Pancreas (tissue), 10 donors: ENCODE measurements around the gene ZNF765. TPM values are rescaled to one million over a fixed set of nuclear protein-coding genes. Genes with fewer than 3 reads are reported as not detected.
"Not testable (repeated sequence)": the region's sequence is repeated elsewhere in the genome, so short reads cannot be mapped to it uniquely, and the experiment has no call there.

Experiments
- ATAC-seq, 4 donors: fragments of 200-7000 bp; cut with Tn5 transposase; one replicate each; pipeline versions ENCODE4 v1.8.0 to v1.9.1; 2020; ENCODE audit warnings: mild to moderate bottlenecking in 4 of 4, moderate library complexity in 4 of 4
- DNase-seq, 6 donors: peaks; one replicate each; pipeline ENCODE4 v3.0.0-alpha.2; 2020
- FAIRE-seq: peaks from 2 replicates; lab custom pipeline; 2012; peaks lifted over from hg19 to GRCh38; lab: Jason Lieb, UNC
- H3K27ac ChIP-seq, 4 donors: fragments of 200-600 bp; sonication (generic); 1 replicate in 3 of 4; 2 replicates in 1 of 4; pipeline versions ENCODE4 v1.5.0 to v1.8.0; 2020
- H3K27me3 ChIP-seq, 4 donors: fragments of 200-600 bp; one replicate each; pipeline ENCODE4 v1.8.0; 2021
- H3K36me3 ChIP-seq, 3 donors: fragments of 200-600 bp; sonication (generic) in 1 of 3; one replicate each; pipeline versions ENCODE4 v1.5.0 to v1.8.0; 2020 to 2021
- H3K4me1 ChIP-seq, 3 donors: fragments of 200-600 bp; one replicate each; pipeline ENCODE4 v1.8.0; 2021
- H3K4me3 ChIP-seq, 4 donors: fragments of 200-600 bp; sonication (generic) in 2 of 4; one replicate each; pipeline versions ENCODE4 v1.5.0 to v1.8.0; 2020 to 2021
- H3K9me3 ChIP-seq, 4 donors: fragments of 200-600 bp; one replicate each; pipeline ENCODE4 v1.8.0; 2021
- CTCF ChIP-seq, 4 donors: fragments of 200-600 bp; sonication (generic) in 3 of 4; IDR thresholded peaks; one replicate each; pipeline versions ENCODE4 v1.5.0 to v1.8.0; 2021; ENCODE audit warnings: antibody characterized with exemption in 4 of 4
- WGBS, 2 donors: extraction: QIAGEN DNeasy Blood & Tissue Kit; methylation state at CpG; one replicate each; pipeline ENCODE4 v1.1.7; 2013; 5-methylcytosine and 5-hydroxymethylcytosine counted together
- intact Hi-C, 3 donors: fragments of 100-400 bp; cut with DNase I; formaldehyde crosslinking; loops; one replicate each; pipeline versions ENCODE4 v1.11.1 to v1.14.2; 2022
- polyA plus RNA-seq, 2 donors: library from polyadenylated mRNA; stranded (reverse); fragments of 200-250 nt; gene quantifications; one replicate each; pipeline ENCODE4 v1.2.3, GENCODE V29; 2013
- total RNA-seq, 6 donors: library from RNA; stranded (reverse); fragmentation: NEBNext Ultra II Directional in 4 of 6; extraction: Animal tissue kit (Norgen Biotek cat#: 25700) in 4 of 6; gene quantifications; one replicate each; pipeline versions ENCODE4 v1.2.1 to v1.2.4, GENCODE V29; 2021 to 2023
- donor health status: healthy with polysubstance abuse.
- donor health status: DM: no; HTN: no; CAD: no; lungs with moderate emphysema.
- donor health status: DM: no; HTN: no; CAD: no.
- donor health status: control.
- donor health status: control.
- donor health status: Bipolar disorder and iron deficiency.
- donor health status: DM: yes; HTN: yes; CAD: no.
- donor health status: DM: no; HTN: no; CAD: no.
- donor health status: DM: no; HTN: no; CAD: no.
- donor health status: DM: yes; HTN: yes; CAD: no.

Gene ZNF765
- total and polyA plus RNA-seq, 8 donors, result 3.5 to 10.1 (median 5.6) TPM

DNA sequence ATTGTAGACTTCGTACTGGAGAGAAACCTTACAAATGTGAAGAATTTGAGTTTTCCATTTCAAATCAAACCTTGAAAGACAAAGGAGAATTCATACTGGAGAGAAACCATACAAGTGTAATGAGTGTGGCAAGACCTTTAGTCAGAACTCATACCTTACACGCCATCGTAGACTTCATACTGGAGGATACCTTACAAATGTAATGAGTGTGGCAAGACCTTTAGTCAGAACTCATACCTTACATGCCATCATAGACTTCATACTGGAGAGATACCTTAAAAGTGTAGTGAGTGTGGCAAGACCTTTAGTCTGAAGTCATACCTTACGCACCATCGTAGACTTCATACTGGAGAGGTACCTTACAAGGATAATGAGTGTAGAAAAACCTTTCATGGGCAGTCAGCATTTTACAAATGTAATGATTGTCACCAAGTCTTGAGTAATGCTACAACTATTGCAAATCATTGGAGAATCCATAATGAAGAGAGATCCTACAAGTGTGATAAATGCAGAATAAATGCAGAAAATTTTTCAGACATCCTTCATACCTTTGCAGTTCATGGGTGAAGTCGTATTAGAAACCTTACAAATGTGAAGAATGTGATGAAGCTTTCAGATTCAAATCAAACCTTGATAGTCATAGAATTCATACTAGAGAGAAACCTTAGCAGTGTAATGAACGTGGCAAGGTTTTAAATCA lies 14.7 kb downstream of the ZNF765 start:
- Histone ChIP-seq H3K36me3 (peaks cover 3 to 28% (median 14%) of the 10 kb centered on the region in 3 donors), H3K27ac (no peak overlapping the region), H3K27me3 (no peaks in the 10 kb centered on the region), H3K4me3 (no peak overlapping the region), H3K9me3 (peaks cover 0 to 10% (median 3%) of the 10 kb centered on the region in 4 donors), H3K4me1 (no peaks in the 10 kb centered on the region)
- ATAC-seq (no peak), DNase-seq (no peak), FAIRE-seq (no peak)
- intact Hi-C loops, result no loop called here
- no peak for TF ChIP-seq CTCF (IDR thresholded peaks at IDR 0.05)
- WGBS, 2 donors, result 90 to 92% methylated on average over 7 of the region's 7 CpGs

DNA sequence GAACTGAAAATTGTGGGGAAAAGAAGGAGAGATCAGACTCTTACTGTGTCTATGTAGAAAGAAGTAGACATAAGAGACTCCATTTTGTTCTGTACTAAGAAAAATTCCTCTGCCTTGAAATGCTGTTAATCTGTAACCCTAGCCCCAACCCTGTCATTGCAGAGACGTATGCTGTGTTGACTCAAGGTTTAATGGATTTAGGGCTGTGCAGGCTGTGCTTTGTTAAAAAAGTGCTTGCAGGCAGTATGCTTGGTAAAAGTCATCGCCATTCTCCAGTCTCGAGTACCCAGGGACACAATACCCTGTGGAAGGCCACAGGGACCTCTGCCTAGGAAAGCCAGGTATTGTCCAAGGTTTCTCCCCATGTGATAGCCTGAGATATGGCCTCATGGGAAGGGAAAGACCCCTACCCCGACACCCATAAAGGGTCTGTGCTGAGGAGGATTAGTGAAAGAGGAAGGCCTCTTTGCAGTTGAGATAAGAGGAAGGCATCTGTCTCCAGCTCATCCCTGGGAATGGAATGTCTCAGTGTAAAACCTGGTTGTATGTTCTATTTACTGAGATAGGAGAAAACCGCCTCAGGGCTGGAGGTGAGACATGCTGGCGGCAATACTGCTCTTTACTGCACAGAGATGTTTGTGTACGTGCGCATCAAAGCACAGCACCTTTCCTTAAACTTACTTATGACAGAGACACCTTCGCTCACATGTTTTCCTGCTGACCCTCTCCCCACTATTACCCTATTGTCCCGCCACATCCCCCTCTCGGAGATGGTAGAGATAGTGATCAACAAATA lies 25.8 kb downstream of the ZNF765 start:
- not testable (repeated sequence) for H3K27ac ChIP-seq, FAIRE-seq, ATAC-seq, H3K27me3 ChIP-seq, H3K4me1 ChIP-seq, H3K4me3 ChIP-seq, DNase-seq, H3K36me3 ChIP-seq, H3K9me3 ChIP-seq
- 59 to 62% methylated on average over 11 of the region's 11 CpGs for WGBS, 2 donors
- intact Hi-C loops, result loop anchor here in 1 of 3 donors (10.0 kb wide), 1 partner anchor 324 kb away; no protein-coding TSS in a partner anchor

DNA sequence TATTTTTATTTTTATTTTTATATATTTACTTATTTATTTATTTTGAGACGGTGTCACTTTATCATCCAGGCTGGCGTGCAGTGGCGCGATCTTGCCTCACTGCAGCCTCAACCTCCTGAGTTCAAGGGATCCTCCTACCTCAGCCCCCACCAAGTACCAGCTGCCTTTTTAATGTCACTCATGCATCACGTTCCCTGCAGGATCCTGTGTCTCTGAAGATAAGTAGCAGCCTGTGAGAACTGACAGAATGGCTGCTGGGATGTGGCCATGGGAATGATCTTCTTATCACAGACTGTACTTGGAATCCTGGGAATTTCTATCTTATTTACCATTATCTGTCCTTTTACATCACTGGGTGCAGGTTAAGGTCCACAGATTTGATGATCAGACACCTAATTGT lies 27.6 kb downstream of the ZNF765 start:
- Histone ChIP-seq H3K27me3 (no peaks in the 10 kb centered on the region), H3K27ac (no peak overlapping the region), H3K9me3 (no peaks in the 10 kb centered on the region), H3K4me3 (no peak overlapping the region), H3K4me1 (no peaks in the 10 kb centered on the region), H3K36me3 (no peaks in the 10 kb centered on the region)
- intact Hi-C loops, result loop anchor here in 1 of 3 donors (10.0 kb wide), 1 partner anchor 322 kb away; no protein-coding TSS in a partner anchor
- ATAC-seq (no peak), FAIRE-seq (no peak), DNase-seq (no peak)
- 75 to 82% methylated on average over 5 of the region's 5 CpGs for WGBS, 2 donors
- no peak for TF ChIP-seq CTCF (IDR thresholded peaks at IDR 0.05)

DNA sequence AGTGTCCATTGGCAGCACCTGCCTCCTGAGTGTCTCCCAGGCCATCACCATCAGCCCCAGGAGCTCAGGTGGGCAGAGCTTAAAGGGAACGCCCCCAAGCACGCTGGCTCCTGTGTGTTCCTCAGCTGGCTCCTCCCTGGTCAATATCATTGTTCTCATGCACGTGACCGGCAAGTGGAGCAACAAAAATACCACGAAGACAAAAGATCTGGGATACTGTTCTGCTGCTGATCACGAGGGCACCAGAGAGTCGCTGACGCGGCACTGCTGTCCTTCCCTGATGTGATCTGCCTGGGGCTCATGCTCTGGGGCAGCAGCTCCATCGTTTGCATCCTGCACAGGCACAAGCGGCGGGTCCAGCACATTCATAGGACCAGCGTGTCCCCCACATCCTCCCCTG lies 28.1 kb downstream of the ZNF765 start:
- DNase-seq, H3K36me3 ChIP-seq, H3K27me3 ChIP-seq, FAIRE-seq, H3K4me3 ChIP-seq, H3K9me3 ChIP-seq, H3K4me1 ChIP-seq, H3K27ac ChIP-seq: not testable (repeated sequence)
- peak in 2 of 4 donors; percentile 22 to 31 for ATAC-seq
- intact Hi-C loops, result loop anchor here in 1 of 3 donors (10.0 kb wide), 1 partner anchor 322 kb away; no protein-coding TSS in a partner anchor
- WGBS, 2 donors, result 10 to 12% methylated on average over 7 to 10 of the region's 13 CpGs

GRCh38 chr19:53423680-53424079 lies 28.7 kb downstream of the ZNF765 start:
- not testable (repeated sequence) for H3K36me3 ChIP-seq, H3K27me3 ChIP-seq, H3K4me1 ChIP-seq, FAIRE-seq, H3K9me3 ChIP-seq, H3K4me3 ChIP-seq, H3K27ac ChIP-seq, DNase-seq
- intact Hi-C loops, result loop anchor here in 1 of 3 donors (10.0 kb wide), 1 partner anchor 321 kb away; no protein-coding TSS in a partner anchor
- ATAC-seq, result peak in 2 of 4 donors; percentile 37 to 72
- 36 to 52% methylated on average over 8 of the region's 8 CpGs for WGBS, 2 donors

DNA sequence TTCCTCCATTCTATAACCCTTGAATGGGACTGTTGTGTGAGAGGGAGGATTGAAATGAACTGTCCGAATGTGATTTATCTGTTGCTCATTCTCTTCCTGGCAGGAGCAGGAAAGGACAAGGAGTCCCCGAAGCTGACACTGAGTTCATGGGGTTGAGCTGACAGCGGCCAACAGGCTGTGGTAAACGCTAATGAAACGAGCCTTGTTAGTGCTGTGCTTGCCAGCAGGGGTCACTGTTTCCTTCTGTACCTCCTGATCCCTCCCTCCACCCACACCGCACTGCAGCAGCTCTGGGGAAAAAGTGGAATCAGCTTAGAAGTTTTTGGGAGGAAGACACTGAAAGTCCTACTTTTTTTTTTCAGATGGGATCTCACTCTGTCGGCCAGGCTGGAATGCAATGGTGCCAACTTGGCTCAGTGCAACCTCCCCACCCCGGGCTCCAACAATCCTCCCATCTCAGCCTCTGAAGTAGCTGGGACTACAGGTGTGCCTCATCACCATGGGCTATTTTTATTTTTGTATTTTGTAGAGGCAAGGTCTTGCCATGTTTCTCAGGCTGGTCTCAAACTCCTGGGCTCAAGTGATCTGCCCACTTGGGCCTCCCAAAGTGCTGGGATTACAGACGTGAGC lies 30.1 kb downstream of the ZNF765 start:
- Histone ChIP-seq H3K36me3 (no peaks in the 10 kb centered on the region), H3K27ac (no peak overlapping the region), H3K27me3 (no peaks in the 10 kb centered on the region), H3K9me3 (no peaks in the 10 kb centered on the region), H3K4me3 (no peak overlapping the region), H3K4me1 (no peaks in the 10 kb centered on the region)
- DNase-seq (peak; percentile 59 to 78 (median 72)), FAIRE-seq (no peak), ATAC-seq (peak; percentile 84 to 100 (median 98))
- WGBS, 2 donors, result 21 to 22% methylated on average over 9 of the region's 9 CpGs
- TF ChIP-seq CTCF (IDR thresholded peaks at IDR 0.05), result peak; percentile 66 to 77 (median 73)
- intact Hi-C loops, result loop anchor here in 1 of 3 donors (5.0 to 10.0 kb wide), 2 partner anchors 87 to 320 kb away; no protein-coding TSS in a partner anchor
